Endothelial cell of umbilical vein (primary cell): Measurements from ENCODE around the gene TNFRSF1B. TPM values are rescaled to one million over a fixed set of nuclear protein-coding genes. Genes with fewer than 3 reads are reported as not detected.

Experiments
- BruUV-seq: library from RNA; stranded (reverse); fragments of 400-500 nt; replicated peaks from 2 replicates; lab custom pipeline; 2021; lab: Mats Ljungman, UMichigan
- CTCF ChIA-PET: fragments of 300-600, 350-600 bp; sonication (Branson Sonifier 250); formaldehyde crosslinking; loops from one replicate; lab custom pipeline; 2021; ENCODE audit warnings: antibody characterized with exemption, inconsistent platforms; lab: Charles Lee
- POLR2A ChIA-PET: fragments of 300-600, 350-600 bp; sonication (Branson Sonifier 250); formaldehyde crosslinking; loops from one replicate; lab custom pipeline; 2021; ENCODE audit warnings: antibody characterized with exemption, inconsistent platforms; lab: Charles Lee
- DNase-seq: peaks from one replicate; pipeline ENCODE4 v3.0.0-alpha.2; 2011; ENCODE audit warnings: low read depth, low spot score
- FAIRE-seq: peaks from 2 replicates; lab custom pipeline; 2011; peaks lifted over from hg19 to GRCh38; lab: Jason Lieb, UNC
- H2AFZ ChIP-seq: 2 replicates; pipeline ENCODE4 v1.6.0; 2012; ENCODE audit warnings: low read depth, low read length, control low read depth, inconsistent platforms
- H3K27ac ChIP-seq: 2 replicates; pipeline ENCODE4 v1.5.1; 2011; ENCODE audit warnings: low read depth, mild to moderate bottlenecking, control low read depth, low read length, moderate library complexity; ENCODE audit not compliant: insufficient read depth
- H3K27me3 ChIP-seq, 2 experiments: 2 replicates each; pipeline versions ENCODE4 v1.6.0 to v1.6.1; 2011; ENCODE audit warnings: low read length in 2 of 2, mixed read lengths in 1 of 2; ENCODE audit not compliant: control insufficient read depth in 2 of 2, insufficient read depth in 2 of 2
- H3K36me3 ChIP-seq, 2 experiments: 2 replicates in 1 of 2; 3 replicates in 1 of 2; pipeline ENCODE4 v1.5.1; 2011; ENCODE audit warnings: low read length in 2 of 2, mild to moderate bottlenecking in 1 of 2, moderate library complexity in 1 of 2; ENCODE audit not compliant: control insufficient read depth in 2 of 2, insufficient read depth in 2 of 2; ENCODE audit errors: extremely low read depth in 1 of 2
- H3K4me1 ChIP-seq: 3 replicates; pipeline ENCODE4 v1.5.1; 2011; ENCODE audit warnings: mild to moderate bottlenecking, low read length; ENCODE audit not compliant: control insufficient read depth, insufficient read depth; ENCODE audit errors: extremely low read depth
- H3K4me2 ChIP-seq: 2 replicates; pipeline ENCODE4 v1.6.1; 2011; ENCODE audit warnings: low read length, control low read depth, mixed read lengths; ENCODE audit not compliant: insufficient read depth
- H3K4me3 ChIP-seq, 3 experiments: fragments of 200-600 bp in 1 of 3; sonication (generic), shearing (Covaris generic) in 1 of 3; replicated peaks in 1 of 3; 2 replicates each; pipeline ENCODE4 v1.5.1; 2011 to 2016; ENCODE audit warnings: control low read depth in 3 of 3, low read length in 3 of 3, mild to moderate bottlenecking in 2 of 3, inconsistent platforms in 1 of 3, low read depth in 1 of 3, moderate library complexity in 1 of 3; ENCODE audit not compliant: insufficient read depth in 1 of 3
- H3K79me2 ChIP-seq: 2 replicates; pipeline ENCODE4 v1.6.0; 2012; ENCODE audit warnings: low read length, inconsistent platforms; ENCODE audit not compliant: control insufficient read depth, insufficient read depth
- H3K9ac ChIP-seq: replicated peaks from 2 replicates; pipeline ENCODE3; 2011; ENCODE audit warnings: low read length, control low read depth; ENCODE audit not compliant: insufficient read depth; ENCODE audit errors: extremely low read depth
- H3K9me1 ChIP-seq: replicated peaks from 3 replicates; pipeline ENCODE4 v1.6.0; 2011; ENCODE audit warnings: mild to moderate bottlenecking, low read length; ENCODE audit not compliant: control insufficient read depth, insufficient read depth; ENCODE audit errors: extremely low read depth
- H3K9me3 ChIP-seq: replicated peaks from 2 replicates; pipeline ENCODE4 v1.5.1; 2012; ENCODE audit warnings: low read length, inconsistent platforms; ENCODE audit not compliant: control insufficient read depth, insufficient read depth
- H4K20me1 ChIP-seq: replicated peaks from 2 replicates; pipeline ENCODE3; 2011; ENCODE audit warnings: mild to moderate bottlenecking, low read length; ENCODE audit not compliant: control insufficient read depth, insufficient read depth; ENCODE audit errors: extremely low read depth
- CTCF ChIP-seq, 2 donors: IDR thresholded peaks; 1 replicate in 1 of 2; 2 replicates in 1 of 2; pipeline ENCODE4 v1.5.1; 2011; ENCODE audit warnings: low read length in 2 of 2, mild to moderate bottlenecking in 2 of 2, moderate library complexity in 2 of 2, control low read depth in 1 of 2, inconsistent platforms in 1 of 2, low read depth in 1 of 2; ENCODE audit not compliant: insufficient read depth in 1 of 2; ENCODE audit errors: extremely low read depth in 1 of 2
- EZH2 ChIP-seq: IDR thresholded peaks from 2 replicates; pipeline ENCODE4 v1.6.1; 2012; ENCODE audit warnings: borderline replicate concordance, low read depth, mild to moderate bottlenecking, moderate library complexity, low read length, inconsistent platforms; ENCODE audit not compliant: severe bottlenecking
- FOS ChIP-seq: IDR thresholded peaks from 2 replicates; pipeline ENCODE4 v1.6.1; 2011; ENCODE audit warnings: mild to moderate bottlenecking, low read length, moderate library complexity, borderline replicate concordance; ENCODE audit not compliant: insufficient read depth
- GATA2 ChIP-seq: IDR thresholded peaks from 2 replicates; pipeline ENCODE4 v1.7.0; 2011; ENCODE audit warnings: low read depth, mild to moderate bottlenecking, moderate library complexity, mixed read lengths, low read length; ENCODE audit not compliant: insufficient read length, insufficient read depth
- JUN ChIP-seq: IDR thresholded peaks from 2 replicates; pipeline ENCODE4 v1.6.1; 2011; ENCODE audit warnings: borderline replicate concordance, low read depth; ENCODE audit not compliant: insufficient read length, insufficient read depth
- MYC ChIP-seq: IDR thresholded peaks from one replicate; pipeline ENCODE4 v1.6.1; 2011; ENCODE audit warnings: mild to moderate bottlenecking, low read depth, low read length
- POLR2A ChIP-seq: IDR thresholded peaks from 2 replicates; pipeline ENCODE4 v1.6.1; 2012; ENCODE audit warnings: low read depth, mild to moderate bottlenecking, control low read depth, low read length
- POLR2AphosphoS5 ChIP-seq: IDR thresholded peaks from 2 replicates; pipeline ENCODE4 v1.6.1; 2012; ENCODE audit warnings: low read depth, mild to moderate bottlenecking, control low read depth, low read length, moderate library complexity; ENCODE audit not compliant: insufficient read depth
- dilution Hi-C: fragments of 300-500 bp; cut with MboI; formaldehyde crosslinking; loops from one replicate; pipeline ENCODE4 v1.15.0; 2019; ENCODE audit warnings: low sequenced_read_pairs; ENCODE audit not compliant: extremely low pct_ligation_motif_present
- intact Hi-C: fragments of 100-400 bp; cut with micrococcal nuclease; formaldehyde crosslinking; loops from one replicate; pipeline ENCODE4 v1.10.0; 2022
- polyA plus RNA-seq, 4 experiments: library from polyadenylated mRNA; depleted of rRNA in 3 of 4; stranded (reverse) in 3 of 4; unstranded in 1 of 4; fragments of >200 nt; gene quantifications; 2 replicates each; pipeline versions ENCODE4 v1.2.1 to v1.2.3, GENCODE V29; 2011 to 2012; ENCODE audit warnings: missing spikeins in 1 of 4
- total RNA-seq: library from RNA; stranded (reverse); gene quantifications from 2 replicates; pipeline ENCODE4 v1.2.3, GENCODE V29; 2021
- TF ChIP-seq, protein P1 (sequence below): IDR thresholded peaks from 2 replicates; pipeline ENCODE4 v1.6.1; 2011; ENCODE audit not compliant: insufficient read depth, insufficient read length

Gene TNFRSF1B
- total and polyA plus RNA-seq, 2 donors (not counting 3 experiments of a cell fraction or from before 2014, with no cell fraction given): 53.6 to 65.9 TPM

GRCh38 chr1:12150456-12151200 lies 16.2 kb upstream of the TNFRSF1B start:
- CTCF ChIA-PET: interaction anchor here (0.9 to 3.9 kb wide), 5 partner anchors 10 to 35 kb away, joined by 3 to 20 read pairs (median 8); no protein-coding TSS in a partner anchor
- H3K27ac ChIP-seq: no peak overlapping the region
- dilution Hi-C loops: no loop called here
- FAIRE-seq (no peak), DNase-seq (no peak)
- H3K4me2 ChIP-seq: no peak overlapping the region
- H3K9me1 ChIP-seq: no peaks in the 10 kb centered on the region
- BruUV-seq: no TSS peak
- no peak overlapping the region for H3K4me3 ChIP-seq
- no peak overlapping the region for H3K9ac ChIP-seq
- H3K27me3 ChIP-seq: no peaks in the 10 kb centered on the region
- H3K9me3 ChIP-seq: no peaks in the 10 kb centered on the region
- POLR2A ChIA-PET: no interaction called here
- no peak for TF ChIP-seq CTCF (IDR thresholded peaks at IDR 0.05; ENCODE audit: extremely low read depth in 1 of 2, insufficient read depth in 1 of 2, low read depth in 1 of 2, low read length in 2 of 2)
- no peak for TF ChIP-seq POLR2AphosphoS5
- no peak for TF ChIP-seq EZH2
- no peak for TF ChIP-seq JUN
- TF ChIP-seq POLR2A: no peak
- TF ChIP-seq, protein P1, sequence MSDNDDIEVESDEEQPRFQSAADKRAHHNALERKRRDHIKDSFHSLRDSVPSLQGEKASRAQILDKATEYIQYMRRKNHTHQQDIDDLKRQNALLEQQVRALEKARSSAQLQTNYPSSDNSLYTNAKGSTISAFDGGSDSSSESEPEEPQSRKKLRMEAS: no peak
- TF ChIP-seq FOS: no peak
- no peak for TF ChIP-seq GATA2
- no peak for TF ChIP-seq MYC
- H2AFZ ChIP-seq: no peak overlapping the region
- no peaks in the 10 kb centered on the region for H4K20me1 ChIP-seq
- H3K79me2 ChIP-seq: no peaks in the 10 kb centered on the region
- intact Hi-C loops: no loop called here
- peaks cover 29% of the 10 kb centered on the region for H3K4me1 ChIP-seq
- no peaks in the 10 kb centered on the region for H3K36me3 ChIP-seq
